HG03558 (cell line): Measurements from ENCODE around the gene KLHL33.
"Not testable (repeated sequence)": the region's sequence is repeated elsewhere in the genome, so short reads cannot be mapped to it uniquely, and the experiment has no call there.

ENCODE experiments used
- ATAC-seq: cut with Tn5 transposase; IDR thresholded peaks from one replicate; pipeline ENCODE4 v1.9.1; 2021; ENCODE audit warnings: moderate number of reproducible peaks; ENCODE audit not compliant: unreplicated experiment; ENCODE audit errors: extremely low read depth

KLHL33 gene

DNA sequence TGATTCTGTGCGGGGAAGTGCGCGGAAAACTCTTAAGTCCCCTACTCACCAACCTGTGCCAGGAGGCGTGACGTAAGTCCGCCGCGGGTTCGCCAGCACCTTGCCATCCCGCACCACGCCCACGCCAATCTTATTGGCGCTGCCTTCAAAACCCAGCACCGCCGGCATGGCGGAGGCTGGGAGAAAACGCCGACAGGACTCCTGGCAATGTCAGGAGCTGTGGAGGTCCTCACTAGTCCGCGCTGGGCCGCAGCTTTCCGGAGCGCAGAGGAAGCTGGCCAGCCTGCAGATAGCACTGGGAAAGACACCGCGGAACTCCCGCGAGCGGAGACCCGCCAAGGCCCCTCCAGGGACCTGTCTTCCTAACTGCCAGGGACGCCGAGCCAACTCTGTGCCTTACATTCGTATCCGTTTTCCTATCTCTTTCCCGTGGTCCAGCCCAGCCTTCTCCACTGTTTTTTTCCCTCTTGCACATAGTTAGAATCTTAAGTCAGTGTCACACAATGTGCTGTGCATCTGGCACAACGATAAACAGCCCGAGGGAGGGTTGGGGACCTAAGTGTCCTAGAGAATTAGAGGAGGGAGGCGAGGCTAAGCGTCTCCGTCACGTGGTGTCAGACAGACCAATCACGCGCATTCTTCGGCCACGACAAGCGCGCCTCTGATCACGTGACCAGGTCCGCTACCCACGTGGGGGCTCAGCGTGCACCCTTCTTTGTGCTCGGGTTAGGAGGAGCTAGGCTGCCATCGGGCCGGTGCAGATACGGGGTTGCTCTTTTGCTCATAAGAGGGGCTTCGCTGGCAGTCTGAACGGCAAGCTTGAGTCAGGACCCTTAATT lies 18.8 kb upstream of the KLHL33 start, which contains the start of the genes APEX1 and OSGEP:
Gene APEX1, plus strand, starts transcription at position 711 of the 839 bp plus-strand sequence. CDS start 420 bp downstream, outside the sequence.
Gene OSGEP, minus strand, starts transcription at position 297 of the 839 bp plus-strand sequence. Its CDS starts 129 bp downstream, at position 168.
- peak; percentile 68 for ATAC-seq

DNA sequence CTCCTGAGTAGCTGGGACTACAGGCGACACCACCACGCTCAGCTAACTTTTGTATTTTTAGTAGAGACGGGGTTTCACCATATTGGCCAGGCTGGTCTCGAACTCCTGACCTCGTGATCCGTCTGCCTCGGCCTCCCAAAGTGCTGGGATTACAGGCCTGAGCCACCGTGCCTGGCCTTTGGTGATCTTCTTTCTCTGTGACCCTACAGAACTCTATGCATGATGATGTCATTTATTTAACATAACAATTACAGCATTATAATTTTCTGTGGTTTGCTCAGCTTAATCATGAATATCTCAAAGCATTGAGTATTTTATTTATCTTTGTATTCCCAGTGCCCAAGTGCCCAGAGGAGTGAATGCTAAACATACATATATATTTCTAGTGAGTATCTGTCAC lies 16.9 kb upstream of the KLHL33 start:
- not testable (repeated sequence) for ATAC-seq

DNA sequence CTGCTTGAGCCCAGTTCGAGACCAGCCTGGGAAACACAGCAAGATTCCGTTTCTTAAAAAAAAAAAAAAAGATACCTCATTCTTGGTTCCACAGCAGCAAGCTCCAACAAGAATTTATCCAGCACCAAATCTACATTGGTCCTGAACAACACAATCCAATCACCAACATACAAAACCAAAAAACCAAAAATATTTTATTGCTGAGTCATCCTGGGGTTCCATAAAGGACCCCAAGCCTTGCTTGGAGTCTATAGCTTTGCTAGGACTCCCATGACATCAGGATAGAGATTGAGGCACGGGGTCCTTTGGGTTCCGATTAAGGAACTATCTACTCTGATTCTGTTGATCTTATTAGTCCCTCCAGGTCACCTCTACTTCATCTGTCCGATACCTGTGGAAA lies 10.9 kb upstream of the KLHL33 start:
- no peak for ATAC-seq

DNA sequence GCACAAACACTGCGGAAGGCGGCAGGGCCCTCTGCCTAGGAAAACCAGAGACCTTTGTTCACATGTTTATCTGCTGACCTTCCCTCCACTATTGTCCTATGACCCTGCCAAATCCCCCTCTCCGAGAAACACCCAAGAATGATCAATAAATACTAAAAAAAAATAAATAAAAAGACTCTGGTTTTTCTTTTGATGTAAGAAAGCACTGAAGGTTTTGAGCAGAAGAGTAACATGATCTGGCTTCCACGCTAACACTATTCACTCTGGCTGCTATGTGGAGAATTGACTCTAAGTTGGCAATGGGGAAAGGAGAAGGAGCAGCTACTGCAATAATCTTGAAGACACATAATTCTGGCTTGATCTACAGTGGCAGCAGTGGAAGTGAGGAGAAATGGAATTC lies 7.7 kb upstream of the KLHL33 start:
- ATAC-seq, result not testable (repeated sequence)

DNA sequence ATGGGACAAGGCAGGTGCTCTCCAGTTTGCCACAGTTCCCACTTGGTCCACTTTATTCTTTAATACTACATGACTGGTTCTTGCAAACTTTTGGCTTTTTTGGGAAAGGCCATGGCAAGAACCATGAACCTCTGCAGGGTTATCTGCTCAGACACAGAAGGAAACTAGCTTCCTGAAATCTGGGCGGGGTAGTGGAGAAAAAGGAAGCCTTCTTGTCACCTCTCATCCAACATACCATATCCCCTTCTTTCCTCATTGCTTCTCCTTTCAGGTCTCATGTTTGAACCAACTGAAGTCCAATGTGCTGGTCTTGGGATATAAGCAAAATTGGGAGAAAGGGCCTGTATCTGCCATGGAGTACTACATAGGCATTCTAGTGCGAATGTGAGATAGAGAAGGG lies 5.5 kb upstream of the KLHL33 start:
- no peak for ATAC-seq

DNA sequence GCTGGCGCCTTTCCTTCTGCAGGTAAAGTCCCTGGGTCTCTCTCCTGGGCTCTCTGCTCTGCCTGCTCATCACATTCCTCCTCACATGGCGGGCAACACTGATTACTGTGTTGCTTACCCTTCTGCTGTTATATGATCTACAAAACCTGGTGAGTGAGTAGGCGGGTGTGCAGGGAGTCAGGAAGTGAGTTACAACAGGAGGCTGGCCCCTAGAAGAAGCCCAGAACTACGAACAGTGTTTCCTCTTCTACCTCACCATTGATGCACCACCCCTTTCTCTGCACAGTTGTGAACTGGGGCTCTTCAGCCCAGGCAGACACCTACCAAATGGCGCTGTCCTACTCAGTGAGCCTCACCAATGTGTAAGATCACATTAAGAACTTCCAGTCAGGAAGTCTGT lies 4.9 kb upstream of the KLHL33 start:
- no peak for ATAC-seq

DNA sequence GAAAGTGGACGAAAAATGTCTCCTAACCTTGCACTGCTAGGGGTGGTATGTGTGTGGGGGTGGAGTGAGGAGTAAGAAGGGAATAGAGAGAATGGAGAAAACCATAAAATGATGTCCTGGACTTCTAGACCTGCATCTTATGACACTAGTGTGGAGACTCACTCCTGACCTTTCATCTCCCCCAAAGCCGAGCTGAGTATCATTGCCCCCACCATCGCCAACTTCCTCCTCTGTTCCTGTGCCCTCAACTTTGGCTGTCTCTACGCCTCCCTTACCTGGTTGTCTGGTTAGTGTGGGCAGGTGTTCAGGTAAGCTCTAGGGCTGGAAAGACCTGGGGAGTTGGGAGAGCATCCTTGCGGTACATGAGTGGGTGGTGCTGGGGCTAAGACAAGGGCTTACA lies 4.5 kb upstream of the KLHL33 start:
- no peak for ATAC-seq

DNA sequence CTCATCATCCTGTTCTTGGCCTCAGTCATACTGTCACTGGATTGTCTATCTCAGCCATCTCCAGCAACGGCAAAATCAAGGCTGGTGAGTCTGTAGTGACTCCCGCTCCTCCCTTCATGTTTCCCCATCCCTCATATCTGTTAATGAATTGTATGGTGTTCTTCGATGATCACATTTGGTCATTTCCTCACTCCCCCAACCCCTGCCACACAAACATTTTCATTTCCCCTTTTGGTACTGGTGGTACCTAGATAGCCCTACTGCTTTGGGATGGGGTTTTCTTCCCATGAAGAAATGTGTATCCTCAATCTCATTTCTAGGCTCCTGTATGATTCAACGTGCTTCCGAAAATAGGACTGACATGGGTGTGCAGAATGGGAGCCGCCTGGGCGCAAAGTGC lies 2.7 kb upstream of the KLHL33 start:
- ATAC-seq, result no peak

DNA sequence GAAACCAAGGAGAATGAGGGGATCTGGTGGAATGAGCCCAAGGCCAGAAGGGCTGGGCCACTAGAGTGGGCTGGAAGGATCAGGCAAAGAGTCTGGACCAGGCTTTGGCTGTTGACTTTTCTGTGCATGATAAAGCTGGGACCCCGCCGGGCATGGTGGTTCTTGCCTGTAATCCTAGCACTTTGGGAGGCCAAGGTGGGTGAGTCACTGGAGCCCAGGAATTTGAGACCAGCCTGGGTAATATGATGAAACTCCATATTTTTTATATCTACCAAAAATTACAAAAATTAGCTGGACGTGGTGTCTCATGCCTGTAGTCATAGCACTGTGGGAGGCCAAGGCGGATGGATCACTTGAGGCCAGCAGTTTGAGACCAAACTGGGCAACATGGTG lies 393 bp upstream of the KLHL33 start:
- ATAC-seq, result no peak

DNA sequence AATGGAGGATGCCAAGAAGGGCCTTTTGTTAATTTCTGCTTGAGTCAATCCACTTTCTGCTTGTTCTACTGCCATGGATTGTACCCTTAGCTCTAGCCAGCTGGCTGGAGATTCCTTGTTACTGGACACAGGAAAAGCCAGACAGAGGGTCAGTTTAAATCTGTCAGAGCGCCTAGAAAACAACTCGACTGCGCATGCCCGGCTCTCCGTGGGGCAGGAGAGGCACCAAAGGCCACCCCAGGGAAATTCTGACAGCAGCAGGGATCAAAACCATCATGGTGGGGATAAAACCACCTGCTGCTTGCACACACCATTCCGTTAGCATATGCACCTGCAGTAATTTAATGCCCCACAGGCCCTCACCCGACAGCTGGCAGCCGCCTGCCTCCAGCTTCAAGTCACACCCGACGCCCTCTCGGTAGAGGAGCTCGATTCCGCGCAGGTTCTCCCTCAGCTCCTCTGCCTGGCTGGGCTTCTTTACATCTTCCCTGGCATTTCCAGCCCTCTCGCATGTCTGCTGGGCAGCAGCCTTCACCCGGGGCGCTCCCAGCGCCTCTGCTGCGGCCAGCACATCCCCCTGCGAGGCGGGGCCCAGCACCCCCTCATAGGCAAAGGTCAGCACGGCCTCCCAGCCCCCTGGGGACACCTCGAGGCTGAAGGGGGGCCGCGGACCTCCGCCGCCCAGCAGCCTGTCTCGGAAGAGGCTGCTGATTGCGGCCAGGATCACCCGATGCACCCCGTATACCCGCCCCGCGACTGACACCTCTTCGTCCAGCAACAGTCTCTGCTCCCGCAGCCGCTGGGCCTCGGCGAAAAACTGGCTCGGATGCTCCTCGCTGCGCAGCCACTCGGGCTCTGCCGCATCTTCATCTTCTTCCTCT lies 1.0 kb downstream of the KLHL33 start:
- no peak for ATAC-seq

DNA sequence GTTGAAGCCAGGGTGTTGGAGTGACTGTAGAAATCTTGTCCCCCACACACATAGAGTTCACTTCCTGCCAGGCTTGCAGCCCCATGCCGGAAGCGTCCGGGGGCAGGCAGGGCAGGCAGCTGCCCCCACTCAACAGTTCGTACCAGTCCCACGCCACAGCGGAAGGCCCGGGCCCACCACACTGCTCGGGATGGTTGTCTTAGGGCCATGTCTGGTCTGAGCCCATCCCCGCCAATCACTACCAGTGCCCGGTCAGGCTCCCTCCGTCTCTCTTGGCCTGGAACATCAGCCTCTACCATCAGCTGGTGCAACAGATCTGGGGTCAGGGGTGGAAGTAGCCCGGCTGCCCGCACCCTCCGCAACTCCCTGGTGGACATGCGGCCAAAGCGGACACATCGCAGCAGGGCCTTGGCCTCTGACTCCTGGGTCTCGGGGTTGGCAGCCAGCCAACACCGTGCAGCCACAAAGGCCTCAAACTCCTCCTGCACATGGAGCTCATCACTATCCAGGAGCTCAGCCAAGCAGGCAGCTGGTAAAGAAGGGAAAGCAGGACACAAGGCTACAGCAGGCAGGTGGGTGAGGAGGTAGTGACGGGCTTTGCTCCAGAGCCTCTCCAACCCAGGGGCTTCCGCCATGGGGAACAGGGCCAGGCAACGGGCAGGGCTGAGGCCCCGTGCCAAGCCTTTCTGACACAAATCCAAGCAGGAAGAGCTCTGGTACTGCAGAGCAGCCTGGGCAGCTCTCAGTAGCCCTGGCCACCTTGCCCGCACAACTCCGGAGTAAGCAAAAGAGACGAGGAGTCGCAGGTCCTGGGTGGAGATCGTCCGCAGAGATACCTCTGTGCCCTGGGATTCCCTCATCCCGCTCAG lies 5.9 kb downstream of the KLHL33 start:
- ATAC-seq, result no peak

DNA sequence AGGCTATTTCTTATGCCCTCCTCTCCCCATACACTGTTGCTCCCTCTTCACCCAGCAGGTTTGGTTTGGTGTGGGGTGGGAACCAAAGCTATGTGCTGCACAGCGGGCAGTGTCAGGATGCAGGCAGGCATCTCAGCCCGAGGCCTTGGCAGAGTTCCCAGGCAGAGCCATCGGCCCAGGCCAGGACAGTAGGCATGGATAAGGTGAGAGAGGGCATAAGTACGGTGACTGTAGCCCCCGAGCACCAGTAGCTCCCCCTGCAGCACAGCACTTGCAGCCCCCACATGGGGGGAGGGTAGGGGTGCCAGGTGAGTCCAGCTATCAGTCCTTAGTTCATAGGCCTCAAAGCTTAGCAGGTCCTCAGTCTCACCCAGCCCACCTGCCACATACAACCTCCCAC lies 7.2 kb downstream of the KLHL33 start:
- ATAC-seq, result no peak

DNA sequence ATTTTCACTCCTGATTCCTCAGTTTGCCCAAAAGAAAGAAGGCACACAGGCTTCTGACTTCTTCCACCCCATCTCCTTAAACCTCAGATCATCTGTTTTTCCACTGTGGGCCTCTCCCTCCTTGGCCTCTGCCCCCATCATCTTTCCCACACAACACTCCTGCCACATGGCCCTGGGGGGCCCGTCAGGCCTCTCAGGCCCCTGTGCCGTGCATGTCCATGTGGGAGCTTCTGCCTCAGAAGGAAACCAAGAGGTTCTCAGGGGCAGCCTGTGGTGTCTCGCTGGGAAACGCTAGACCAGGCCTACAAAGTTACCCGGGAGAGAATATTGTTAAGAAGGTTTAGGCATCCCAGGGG lies 8.0 kb downstream of the KLHL33 start:
- no peak for ATAC-seq

DNA sequence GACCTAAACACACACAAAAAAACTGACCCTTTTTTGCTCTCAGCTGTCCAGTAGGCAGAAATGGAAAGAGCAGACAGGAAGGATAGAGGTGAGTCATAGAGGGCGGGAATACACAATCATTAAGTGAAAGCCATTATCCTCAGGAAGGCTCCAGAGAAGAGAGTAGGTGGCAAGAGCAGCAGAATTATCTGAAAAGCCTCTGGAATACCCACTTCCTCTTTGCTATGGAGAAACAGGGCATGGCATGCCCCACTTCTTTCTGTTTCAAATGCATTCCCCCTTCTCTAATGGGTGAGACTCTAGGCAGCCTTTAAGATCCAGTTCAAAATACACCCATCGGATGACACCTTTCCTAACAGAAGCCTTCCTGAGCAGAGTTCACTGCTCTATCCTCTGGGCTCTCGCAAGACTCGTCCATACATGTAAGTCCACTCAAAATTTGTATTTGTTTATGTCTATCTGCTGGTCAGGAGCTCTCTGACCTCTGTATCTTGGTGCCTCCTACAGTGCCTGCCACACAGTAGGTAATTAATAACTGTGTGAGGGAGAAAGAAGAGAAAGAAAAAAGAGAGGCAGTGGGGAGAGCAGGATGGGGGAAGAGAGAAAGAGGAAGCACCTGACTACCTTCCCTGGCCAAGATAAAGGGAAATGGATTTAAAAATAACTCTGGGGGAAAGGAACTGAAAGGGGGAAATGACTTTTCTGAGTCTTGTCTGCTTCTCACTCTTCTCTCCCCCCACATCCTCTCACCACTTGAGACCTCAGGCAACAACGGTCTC lies 8.5 kb downstream of the KLHL33 start:
- ATAC-seq, result peak; percentile 77

DNA sequence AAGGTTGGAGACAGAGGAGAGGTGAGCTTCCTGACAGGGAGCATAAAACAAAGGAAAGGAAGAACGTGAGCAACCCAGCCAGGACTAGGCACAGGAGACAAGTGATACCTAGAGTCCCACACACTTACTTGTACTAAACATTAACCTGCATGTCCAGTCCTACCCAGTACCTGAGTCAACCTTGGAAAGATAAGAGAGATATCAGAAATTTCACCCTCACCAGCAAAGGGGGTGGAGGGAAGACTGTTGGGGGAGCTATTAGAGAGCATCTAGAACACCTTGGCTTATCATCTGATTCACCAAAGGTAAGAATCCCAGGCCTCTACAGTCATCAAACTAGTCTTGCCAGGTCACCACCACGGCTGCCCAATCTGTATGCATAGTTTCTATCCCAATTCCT lies 11.1 kb downstream of the KLHL33 start:
- no peak for ATAC-seq

DNA sequence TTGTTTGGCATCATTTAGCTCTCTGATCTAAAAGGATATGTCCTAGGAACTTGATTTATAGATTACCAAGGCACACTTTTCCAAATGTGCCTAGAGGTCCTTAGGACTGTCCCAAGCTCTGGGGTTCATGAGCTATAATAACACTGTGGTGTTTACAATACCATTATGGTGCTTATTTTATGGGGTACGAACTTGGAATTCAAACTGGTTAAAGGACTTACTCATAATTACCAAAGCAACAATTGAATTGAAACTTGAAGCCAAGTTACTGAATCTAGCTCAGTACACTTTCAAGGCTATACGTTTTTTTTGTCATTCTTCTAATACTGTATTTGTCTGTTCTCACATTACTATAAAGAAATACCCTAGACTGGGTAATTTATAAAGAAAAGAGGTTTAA lies 13.1 kb downstream of the KLHL33 start:
- ATAC-seq, result no peak

DNA sequence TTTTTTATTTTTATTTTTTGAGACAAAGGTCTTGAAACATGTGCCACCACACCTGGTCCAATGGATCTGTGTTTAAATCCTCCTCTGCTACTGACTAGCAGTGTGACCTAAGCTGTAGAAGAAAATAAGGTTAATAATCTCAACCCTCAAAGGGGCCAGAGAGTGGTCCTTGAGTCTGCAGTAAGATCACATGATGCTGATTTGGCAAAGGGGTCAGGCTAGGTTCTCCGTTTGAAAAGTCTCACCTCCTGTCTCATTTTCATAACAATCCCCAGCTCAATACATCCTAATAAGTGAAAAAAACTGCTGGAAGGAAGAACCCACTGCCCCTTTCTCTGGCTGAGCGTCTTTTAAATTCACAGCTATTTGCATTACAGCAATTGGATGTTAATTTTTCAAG lies 14.7 kb downstream of the KLHL33 start:
- ATAC-seq, result no peak

DNA sequence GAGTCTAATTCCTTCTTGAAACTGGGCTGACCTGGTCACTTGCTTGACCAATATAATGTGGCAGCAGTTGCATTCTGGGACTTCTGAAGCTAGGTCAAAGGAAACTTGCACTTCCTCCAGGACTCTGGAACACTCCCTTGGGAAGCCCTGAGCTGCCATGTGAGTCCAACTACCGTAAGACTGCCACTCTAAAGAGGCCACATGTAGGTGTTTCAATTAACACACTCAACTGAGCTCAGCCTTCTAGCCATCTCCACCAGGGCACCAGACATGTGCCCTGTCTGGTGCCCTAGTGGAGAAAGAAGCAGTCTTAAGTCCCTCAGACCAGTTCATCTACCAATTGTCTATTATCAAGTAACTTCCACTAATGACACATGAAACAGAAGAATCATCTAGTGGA lies 16.5 kb downstream of the KLHL33 start:
- ATAC-seq, result no peak

DNA sequence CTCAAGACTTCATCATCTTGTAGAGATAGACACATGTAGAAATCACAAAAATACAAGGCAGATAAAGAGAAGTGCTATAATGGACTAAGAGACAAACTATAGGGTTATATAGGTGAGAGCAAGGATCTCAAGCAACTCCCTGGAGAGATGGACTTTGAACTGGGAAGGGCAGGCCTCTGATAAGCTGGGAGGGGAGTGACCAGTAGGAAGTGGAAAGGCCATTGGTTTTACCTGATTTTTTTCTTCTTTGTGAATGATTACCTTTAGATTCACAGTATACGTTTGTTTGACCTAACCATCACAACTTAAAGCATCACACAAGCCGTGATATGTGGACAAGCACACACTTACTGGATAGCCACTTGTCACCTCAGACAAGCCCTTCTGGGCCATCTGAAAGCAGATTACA lies 17.5 kb downstream of the KLHL33 start:
- no peak for ATAC-seq
